HEK293 (cell line): Measurements from ENCODE around the gene SYNJ2.

Source experiments
- CTCF ChIA-PET: fragments of 350-600 bp; formaldehyde crosslinking; extraction: SDS; loops from one replicate; lab custom pipeline; 2021; ENCODE audit warnings: antibody characterized with exemption; lab: Yijun Ruan, JAX
- POLR2A ChIA-PET: fragments of 300-600 bp; formaldehyde crosslinking; extraction: SDS; loops from one replicate; lab custom pipeline; 2020; ENCODE audit warnings: antibody characterized with exemption, inconsistent platforms; lab: Yijun Ruan, JAX
- H3K27ac ChIP-seq: fragments of 200-500 bp; sonication (Bioruptor generic); 2 replicates; pipeline ENCODE4 v1.5.1; 2014; ENCODE audit warnings: low read depth, low read length, control low read depth, inconsistent platforms; ENCODE audit errors: extremely low read depth
- H3K36me3 ChIP-seq, 2 experiments: fragments of 200-500 bp in 1 of 2; sonication (Bioruptor generic) in 1 of 2; 1 replicate in 1 of 2; 2 replicates in 1 of 2; pipeline ENCODE4 v1.5.1; 2014 to 2017; ENCODE audit warnings: inconsistent platforms in 2 of 2, low read length in 2 of 2; ENCODE audit not compliant: control insufficient read depth in 2 of 2, insufficient read depth in 1 of 2
- H3K4me1 ChIP-seq: fragments of 200-500 bp; sonication (Bioruptor generic); 2 replicates; pipeline ENCODE4 v1.5.1; 2014; ENCODE audit warnings: mild to moderate bottlenecking, low read length, inconsistent platforms; ENCODE audit not compliant: control insufficient read depth, insufficient read depth
- H3K4me3 ChIP-seq: 2 replicates; pipeline ENCODE4 v1.5.1; 2011; ENCODE audit warnings: low read depth, mild to moderate bottlenecking, control low read depth, low read length, moderate library complexity
- H3K9me3 ChIP-seq: fragments of 200-500 bp; sonication (Bioruptor generic); 2 replicates; pipeline ENCODE4 v1.5.1; 2014; ENCODE audit warnings: low read depth, low read length, inconsistent platforms; ENCODE audit not compliant: control insufficient read depth, insufficient read depth
- GLI4 ChIP-seq: fragments of 450-650 bp; formaldehyde crosslinking; IDR thresholded peaks from 2 replicates; pipeline ENCODE4 v1.5.1; 2016; ENCODE audit warnings: missing biosample characterization, missing genetic modification characterization
- HOXC10 ChIP-seq: sonication (generic); formaldehyde crosslinking; IDR thresholded peaks from 2 replicates; pipeline ENCODE4 v1.8.1; 2023; ENCODE audit warnings: mild to moderate bottlenecking, missing genetic modification reagents
- KLF1 ChIP-seq: fragments of 450-650 bp; formaldehyde crosslinking; IDR thresholded peaks from 2 replicates; pipeline ENCODE4 v1.5.1; 2016; ENCODE audit warnings: missing biosample characterization, missing genetic modification characterization
- KLF16 ChIP-seq: fragments of 450-650 bp; formaldehyde crosslinking; IDR thresholded peaks from 2 replicates; pipeline ENCODE4 v1.5.1; 2017; ENCODE audit warnings: missing biosample characterization, missing genetic modification characterization
- MYNN ChIP-seq: fragments of 450-650 bp; formaldehyde crosslinking; IDR thresholded peaks from 2 replicates; pipeline ENCODE4 v1.5.1; 2016; ENCODE audit warnings: missing biosample characterization, missing genetic modification characterization, borderline replicate concordance
- YY2 ChIP-seq: fragments of 450-650 bp; formaldehyde crosslinking; IDR thresholded peaks from 2 replicates; pipeline ENCODE4 v1.5.1; 2016; ENCODE audit warnings: missing biosample characterization, missing genetic modification characterization
- ZIC2 ChIP-seq: fragments of 450-650 bp; formaldehyde crosslinking; IDR thresholded peaks from 2 replicates; pipeline ENCODE4 v1.5.1; 2016; ENCODE audit warnings: missing biosample characterization, missing genetic modification characterization
- ZNF175 ChIP-seq: fragments of 450-650 bp; formaldehyde crosslinking; IDR thresholded peaks from 2 replicates; pipeline ENCODE4 v1.5.1; 2016; ENCODE audit warnings: missing biosample characterization, missing genetic modification characterization
- ZNF202 ChIP-seq: fragments of 450-650 bp; formaldehyde crosslinking; IDR thresholded peaks from 2 replicates; pipeline ENCODE4 v1.5.1; 2016; ENCODE audit warnings: missing biosample characterization, missing genetic modification characterization, borderline replicate concordance
- ZNF211 ChIP-seq: fragments of 450-650 bp; formaldehyde crosslinking; IDR thresholded peaks from 2 replicates; pipeline ENCODE4 v1.5.1; 2016; ENCODE audit warnings: low read depth, missing biosample characterization, missing genetic modification characterization
- ZNF274 ChIP-seq, 2 experiments: fragments of 200-500 bp in 1 of 2; fragments of 450-650 bp in 1 of 2; sonication (Bioruptor generic) in 1 of 2; formaldehyde crosslinking in 1 of 2; IDR thresholded peaks; 2 replicates each; pipeline versions ENCODE4 v1.5.1 to v1.6.1; 2014 to 2016; ENCODE audit warnings: borderline replicate concordance in 1 of 2, inconsistent platforms in 1 of 2, low read length in 1 of 2, missing biosample characterization in 1 of 2, missing genetic modification characterization in 1 of 2
- ZNF544 ChIP-seq: fragments of 450-650 bp; formaldehyde crosslinking; IDR thresholded peaks from 2 replicates; pipeline ENCODE4 v1.5.0; 2017; ENCODE audit warnings: missing biosample characterization, missing genetic modification characterization
- ZNF585B ChIP-seq: fragments of 450-650 bp; formaldehyde crosslinking; IDR thresholded peaks from 2 replicates; pipeline ENCODE4 v1.5.1; 2016; ENCODE audit warnings: missing biosample characterization, missing genetic modification characterization
- ZNF645 ChIP-seq: fragments of 450-650 bp; formaldehyde crosslinking; IDR thresholded peaks from 2 replicates; pipeline ENCODE4; 2016; ENCODE audit warnings: missing biosample characterization, missing genetic modification characterization
- ZNF777 ChIP-seq: fragments of 450-650 bp; formaldehyde crosslinking; IDR thresholded peaks from 2 replicates; pipeline ENCODE4 v1.5.1; 2017; ENCODE audit warnings: missing biosample characterization, missing genetic modification characterization, borderline replicate concordance
- TF ChIP-seq, protein P1 (sequence below): fragments of 450-650 bp; formaldehyde crosslinking; IDR thresholded peaks from 2 replicates; pipeline ENCODE4 v1.5.1; 2016; ENCODE audit warnings: missing biosample characterization, missing genetic modification characterization, low read depth
- TF ChIP-seq, protein P2 (sequence below): fragments of 450-650 bp; formaldehyde crosslinking; IDR thresholded peaks from 2 replicates; pipeline ENCODE4 v1.5.1; 2016; ENCODE audit warnings: missing biosample characterization, missing genetic modification characterization
- TF ChIP-seq, protein P3 (sequence below): fragments of 450-650 bp; formaldehyde crosslinking; optimal IDR thresholded peaks from 2 replicates; pipeline ENCODE3; 2016; ENCODE audit warnings: missing biosample characterization, mild to moderate bottlenecking, missing genetic modification characterization

SYNJ2 gene

GRCh38 chr6:157999168-158000051, 17.7 kb downstream of the SYNJ2 start:
- no peak overlapping the region for H3K27ac ChIP-seq
- TF ChIP-seq, protein P1, sequence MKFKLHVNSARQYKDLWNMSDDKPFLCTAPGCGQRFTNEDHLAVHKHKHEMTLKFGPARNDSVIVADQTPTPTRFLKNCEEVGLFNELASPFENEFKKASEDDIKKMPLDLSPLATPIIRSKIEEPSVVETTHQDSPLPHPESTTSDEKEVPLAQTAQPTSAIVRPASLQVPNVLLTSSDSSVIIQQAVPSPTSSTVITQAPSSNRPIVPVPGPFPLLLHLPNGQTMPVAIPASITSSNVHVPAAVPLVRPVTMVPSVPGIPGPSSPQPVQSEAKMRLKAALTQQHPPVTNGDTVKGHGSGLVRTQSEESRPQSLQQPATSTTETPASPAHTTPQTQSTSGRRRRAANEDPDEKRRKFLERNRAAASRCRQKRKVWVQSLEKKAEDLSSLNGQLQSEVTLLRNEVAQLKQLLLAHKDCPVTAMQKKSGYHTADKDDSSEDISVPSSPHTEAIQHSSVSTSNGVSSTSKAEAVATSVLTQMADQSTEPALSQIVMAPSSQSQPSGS (tag by site-specific recombination) = no peak
- peak; percentile 50 for TF ChIP-seq ZIC2 (tag by site-specific recombination)
- no peak for TF ChIP-seq ZNF202 (tag by site-specific recombination)
- TF ChIP-seq, protein P2, sequence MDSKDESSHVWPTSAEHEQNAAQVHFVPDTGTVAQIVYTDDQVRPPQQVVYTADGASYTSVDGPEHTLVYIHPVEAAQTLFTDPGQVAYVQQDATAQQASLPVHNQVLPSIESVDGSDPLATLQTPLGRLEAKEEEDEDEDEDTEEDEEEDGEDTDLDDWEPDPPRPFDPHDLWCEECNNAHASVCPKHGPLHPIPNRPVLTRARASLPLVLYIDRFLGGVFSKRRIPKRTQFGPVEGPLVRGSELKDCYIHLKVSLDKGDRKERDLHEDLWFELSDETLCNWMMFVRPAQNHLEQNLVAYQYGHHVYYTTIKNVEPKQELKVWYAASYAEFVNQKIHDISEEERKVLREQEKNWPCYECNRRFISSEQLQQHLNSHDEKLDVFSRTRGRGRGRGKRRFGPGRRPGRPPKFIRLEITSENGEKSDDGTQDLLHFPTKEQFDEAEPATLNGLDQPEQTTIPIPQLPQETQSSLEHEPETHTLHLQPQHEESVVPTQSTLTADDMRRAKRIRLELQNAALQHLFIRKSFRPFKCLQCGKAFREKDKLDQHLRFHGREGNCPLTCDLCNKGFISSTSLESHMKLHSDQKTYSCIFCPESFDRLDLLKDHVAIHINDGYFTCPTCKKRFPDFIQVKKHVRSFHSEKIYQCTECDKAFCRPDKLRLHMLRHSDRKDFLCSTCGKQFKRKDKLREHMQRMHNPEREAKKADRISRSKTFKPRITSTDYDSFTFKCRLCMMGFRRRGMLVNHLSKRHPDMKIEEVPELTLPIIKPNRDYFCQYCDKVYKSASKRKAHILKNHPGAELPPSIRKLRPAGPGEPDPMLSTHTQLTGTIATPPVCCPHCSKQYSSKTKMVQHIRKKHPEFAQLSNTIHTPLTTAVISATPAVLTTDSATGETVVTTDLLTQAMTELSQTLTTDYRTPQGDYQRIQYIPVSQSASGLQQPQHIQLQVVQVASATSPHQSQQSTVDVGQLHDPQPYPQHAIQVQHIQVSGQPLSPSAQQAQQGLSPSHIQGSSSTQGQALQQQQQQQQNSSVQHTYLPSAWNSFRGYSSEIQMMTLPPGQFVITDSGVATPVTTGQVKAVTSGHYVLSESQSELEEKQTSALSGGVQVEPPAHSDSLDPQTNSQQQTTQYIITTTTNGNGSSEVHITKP (tag by site-specific recombination) = no peak
- CTCF ChIA-PET = interaction anchor here (0.7 to 1.8 kb wide), 3 partner anchors 16 to 73 kb away, joined by 3 to 9 read pairs (median 5); no protein-coding TSS in a partner anchor
- peaks cover 0 to 9% of the 10 kb centered on the region in 2 experiments; a peak in 1 of 3 replicates for H3K36me3 ChIP-seq
- POLR2A ChIA-PET = interaction anchor here (1.3 to 1.5 kb wide), 2 partner anchors 10 to 23 kb away, joined by 3 to 4 read pairs; no protein-coding TSS in a partner anchor
- H3K4me3 ChIP-seq = no peak overlapping the region
- no peaks in the 10 kb centered on the region for H3K4me1 ChIP-seq
- no peaks in the 10 kb centered on the region for H3K9me3 ChIP-seq

DNA sequence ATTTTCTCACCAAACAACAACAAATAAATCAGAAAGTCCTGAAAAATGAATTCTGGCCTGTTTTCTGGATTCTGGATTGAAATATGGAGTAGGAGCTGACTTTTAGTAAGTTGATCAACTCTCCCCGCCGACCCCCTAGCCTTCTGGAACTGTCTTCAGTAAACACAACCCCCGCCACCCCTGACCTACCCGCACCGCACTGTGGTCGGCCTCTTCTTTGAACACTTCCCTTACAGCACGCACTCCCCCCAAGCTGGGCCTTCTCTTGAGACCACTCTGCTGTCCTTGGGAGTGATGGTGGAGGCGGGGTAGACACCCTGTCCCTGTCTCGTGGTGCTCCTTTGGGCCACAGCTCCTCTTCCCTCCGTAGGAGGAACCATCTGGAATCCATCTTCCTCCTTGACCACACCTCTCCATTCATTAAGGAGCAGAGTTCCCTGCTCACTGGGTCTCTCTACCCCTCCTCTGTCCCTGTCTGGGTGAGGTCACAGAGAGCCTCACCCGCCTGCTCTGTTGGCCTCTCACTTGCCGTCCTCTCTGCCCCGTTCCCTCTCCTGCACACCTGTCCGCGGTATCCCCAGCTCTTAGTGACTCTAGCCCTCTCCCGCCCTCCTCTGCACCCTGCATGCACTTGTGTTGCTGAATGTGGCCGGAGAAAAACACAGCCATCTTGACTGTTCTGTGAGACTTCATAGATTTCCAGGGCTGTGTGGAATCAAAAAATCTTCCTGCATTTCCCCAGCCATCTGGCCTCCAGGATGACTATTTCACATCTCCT, 19.1 kb downstream of the SYNJ2 start:
- no peaks in the 10 kb centered on the region for H3K4me1 ChIP-seq
- H3K9me3 ChIP-seq = no peaks in the 10 kb centered on the region
- TF ChIP-seq ZNF175 (tag by site-specific recombination) (no peak), KLF1 (tag by site-specific recombination) (peak; percentile 14; the same call in 1 of the 2 replicates)
- H3K4me3 ChIP-seq = no peak overlapping the region
- CTCF ChIA-PET = interaction anchor here (0.7 to 1.8 kb wide), 4 partner anchors 12 to 31 kb away, joined by 3 to 9 read pairs (median 3); no protein-coding TSS in a partner anchor
- no peak overlapping the region for H3K27ac ChIP-seq
- POLR2A ChIA-PET = interaction anchor here (1.3 to 1.9 kb wide), 2 partner anchors 11 to 22 kb away, joined by 4 to 6 read pairs; no protein-coding TSS in a partner anchor
- peaks cover 0 to 9% of the 10 kb centered on the region in 2 experiments; a peak in 1 of 3 replicates for H3K36me3 ChIP-seq

DNA sequence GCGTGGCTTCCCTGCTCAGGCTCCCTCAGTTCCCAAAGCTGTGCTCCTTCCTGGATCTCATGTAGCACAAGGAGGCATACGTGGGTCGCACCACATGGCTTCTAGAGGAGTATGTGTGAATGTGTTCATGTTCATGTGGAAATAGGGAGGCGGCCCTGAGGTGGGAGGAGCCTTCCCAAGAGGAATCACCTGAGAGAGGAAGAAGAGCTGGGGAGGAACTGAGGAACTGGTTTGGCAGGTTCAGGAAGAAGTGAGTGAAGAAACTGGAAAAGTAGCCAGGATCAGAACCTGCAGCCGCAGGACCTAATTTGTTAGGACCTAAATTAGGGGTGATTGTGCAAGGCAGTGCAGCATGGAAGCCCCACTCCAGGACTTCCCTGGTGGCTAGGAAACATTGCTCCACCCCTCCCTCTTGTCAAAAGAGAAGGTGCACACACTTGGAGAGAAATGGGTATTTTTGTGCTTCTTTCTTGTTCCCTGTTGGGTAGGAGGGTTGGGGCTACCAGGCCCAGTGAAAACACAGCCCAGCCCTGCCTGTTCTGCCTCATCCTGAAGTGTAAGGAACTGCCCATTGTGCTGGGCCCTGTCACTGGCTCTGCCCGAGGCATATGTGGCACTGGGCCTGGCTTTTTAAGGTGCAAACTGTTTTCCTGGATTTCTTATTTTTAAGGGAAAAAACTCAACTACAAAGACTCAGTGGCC, 20.7 kb downstream of the SYNJ2 start:
- H3K9me3 ChIP-seq = no peaks in the 10 kb centered on the region
- no peak overlapping the region for H3K27ac ChIP-seq
- no peaks in the 10 kb centered on the region for H3K4me1 ChIP-seq
- H3K4me3 ChIP-seq = no peak overlapping the region
- H3K36me3 ChIP-seq = peaks cover 0 to 9% of the 10 kb centered on the region in 2 experiments; a peak in 1 of 3 replicates
- ChIA-PET POLR2A (interaction anchor here (0.7 to 2.0 kb wide), 4 partner anchors 13 to 26 kb away, joined by 3 to 10 read pairs (median 7); no protein-coding TSS in a partner anchor), CTCF (interaction anchor here (1.7 to 2.5 kb wide), 3 partner anchors 8 to 24 kb away, joined by 4 to 22 read pairs (median 13); partner anchors contain the start of gene SYNJ2)
- no peak for TF ChIP-seq ZNF585B
- TF ChIP-seq MYNN = no peak
- no peak for TF ChIP-seq ZNF777 (tag by site-specific recombination)
- no peak for TF ChIP-seq ZNF274 (IDR thresholded peaks at IDR 0.05; ENCODE audit: low read length)
- TF ChIP-seq ZNF274 (tag by site-specific recombination; IDR thresholded peaks at IDR 0.05; ENCODE audit: borderline replicate concordance) = no peak
- TF ChIP-seq HOXC10 (CRISPR knock-in tag) = no peak
- no peak for TF ChIP-seq KLF16 (tag by site-specific recombination)
- no peak for TF ChIP-seq ZNF645 (tag by site-specific recombination)
- TF ChIP-seq ZNF544 (tag by site-specific recombination) = no peak
- TF ChIP-seq, protein P3, sequence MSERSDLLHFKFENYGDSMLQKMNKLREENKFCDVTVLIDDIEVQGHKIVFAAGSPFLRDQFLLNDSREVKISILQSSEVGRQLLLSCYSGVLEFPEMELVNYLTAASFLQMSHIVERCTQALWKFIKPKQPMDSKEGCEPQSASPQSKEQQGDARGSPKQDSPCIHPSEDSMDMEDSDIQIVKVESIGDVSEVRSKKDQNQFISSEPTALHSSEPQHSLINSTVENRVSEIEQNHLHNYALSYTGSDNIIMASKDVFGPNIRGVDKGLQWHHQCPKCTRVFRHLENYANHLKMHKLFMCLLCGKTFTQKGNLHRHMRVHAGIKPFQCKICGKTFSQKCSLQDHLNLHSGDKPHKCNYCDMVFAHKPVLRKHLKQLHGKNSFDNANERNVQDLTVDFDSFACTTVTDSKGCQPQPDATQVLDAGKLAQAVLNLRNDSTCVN (tag by site-specific recombination) = no peak
- TF ChIP-seq GLI4 (tag by site-specific recombination) = no peak
- TF ChIP-seq YY2 (tag by site-specific recombination) = no peak
- TF ChIP-seq ZNF211 (tag by site-specific recombination) = no peak
